Measurements from ENCODE around the gene GSAP. TPM values are rescaled to one million over a fixed set of nuclear protein-coding genes. Genes with fewer than 3 reads are reported as not detected.
A peak's percentile ranks its signal among the peaks of the same experiment; 100 is the strongest.

Gene GSAP
- total and polyA plus RNA-seq, 9 of the 15 experiments (the other 6 are each of a cell fraction or from before 2014, with no cell fraction given), result 0.13 TPM; not detected in 8

DNA sequence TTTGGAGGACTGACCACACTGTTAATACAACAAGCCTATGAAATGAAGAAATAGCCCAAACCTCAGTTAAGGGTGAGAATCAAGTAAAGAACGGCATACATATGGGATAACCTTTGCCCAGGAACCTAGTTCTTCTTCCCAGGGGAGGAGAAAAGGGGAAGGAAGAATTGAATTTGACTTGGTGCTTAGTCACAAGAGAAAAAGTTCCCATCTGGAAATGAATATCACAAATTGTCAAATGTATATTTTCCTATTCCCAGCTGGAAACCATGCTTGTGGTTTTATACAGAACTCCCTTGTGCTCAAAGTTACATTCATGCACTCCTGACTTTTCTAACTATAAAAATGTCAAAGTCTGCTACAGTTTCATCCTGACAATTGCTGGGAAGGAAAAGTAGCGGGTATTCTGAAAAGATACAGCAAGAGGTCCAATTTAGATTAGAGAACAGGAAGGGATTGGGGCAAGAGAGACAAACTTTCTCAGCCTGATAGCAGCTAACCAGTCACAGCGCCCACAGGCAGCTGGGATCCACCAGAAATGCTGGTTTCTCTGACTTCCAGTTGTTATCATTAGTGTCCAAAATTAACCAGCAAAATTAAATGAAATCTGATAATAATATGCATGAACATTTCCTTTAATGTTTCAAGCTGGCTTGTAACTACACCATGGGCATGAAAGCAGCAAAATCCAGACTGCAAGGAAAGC lies 18.6 kb upstream of the GSAP start:
- ATAC-seq (no peak), FAIRE-seq (no peak), DNase-seq (ENCODE audit: extremely low read depth in 1 of 4, low spot score in 3 of 4) (no peak)
- POLR2A ChIA-PET, result interaction anchor here (0.6 to 1.2 kb wide), 3 partner anchors 20 to 510 kb away, joined by 3 read pairs; no protein-coding TSS in a partner anchor
- no peaks in the 10 kb centered on the region for H3K9me1 ChIP-seq (ENCODE audit: control insufficient read depth, insufficient read depth, low read length)
- no peak overlapping the region for H3K9ac ChIP-seq (ENCODE audit: insufficient read depth in 1 of 2, low read depth in 2 of 2, low read length in 2 of 2)
- WGBS (ENCODE audit: insufficient coverage, low coverage, missing lambda C conversion rate), result 2% methylated on average over 3 of the region's 3 CpGs
- BruUV-seq (replicated peaks), result no TSS peak
- H3K27ac ChIP-seq (ENCODE audit: extremely low read depth, low read depth, low read length), result no peak overlapping the region
- no peaks in the 10 kb centered on the region for H3K79me2 ChIP-seq (ENCODE audit: control insufficient read depth, insufficient read depth, low read length)
- H3K27me3 ChIP-seq (ENCODE audit: control insufficient read depth in 2 of 2, insufficient read depth in 2 of 2, low read length in 2 of 2), result peaks cover 32 to 33% of the 10 kb centered on the region in 2 experiments
- CTCF ChIA-PET (ENCODE audit: low intra/inter-chr PET ratio), result no interaction called here
- no peak overlapping the region for H2AFZ ChIP-seq (ENCODE audit: low read depth, low read length)
- no peaks in the 10 kb centered on the region for H4K20me1 ChIP-seq (replicated peaks; ENCODE audit: control insufficient read depth, insufficient read depth, low read length)
- H3K4me2 ChIP-seq (ENCODE audit: insufficient read depth, low read length), result no peak overlapping the region
- intact Hi-C loops (cut with micrococcal nuclease) (loop anchor here (5.0 to 10.0 kb wide), 3 partner anchors 53 to 320 kb away; no protein-coding TSS in a partner anchor), in situ Hi-C loops (cut with MboI) (no loop called here)
- no peak overlapping the region for H3K4me3 ChIP-seq
- no peaks in the 10 kb centered on the region for H3K9me3 ChIP-seq (replicated peaks; ENCODE audit: control insufficient read depth, insufficient read depth, low read depth, low read length)
- no peak for TF ChIP-seq ZNF766 (CRISPR knock-in tag; conservative IDR thresholded peaks at IDR 0.05)
- TF ChIP-seq FOXK2 (conservative IDR thresholded peaks at IDR 0.05 in 1 of 2, IDR thresholded peaks at IDR 0.05 in 1 of 2; ENCODE audit: low read depth in 2 of 2), result no peak
- no peak for TF ChIP-seq C11orf30 (IDR thresholded peaks at IDR 0.05; ENCODE audit: low read depth)
- TF ChIP-seq CHD4 (IDR thresholded peaks at IDR 0.05; ENCODE audit: insufficient read depth, insufficient replicate concordance, low read depth, low read length, poor library complexity, severe bottlenecking), result no peak
- peak; percentile 1 for TF ChIP-seq ZFP36 (IDR thresholded peaks at IDR 0.05; ENCODE audit: low read depth, low read length, partially characterized antibody)
- peak; percentile 69 for TF ChIP-seq CBX8 (IDR thresholded peaks at IDR 0.05; ENCODE audit: borderline replicate concordance, extremely low read depth, low read depth, low read length, poor library complexity, severe bottlenecking)
- no peak for TF ChIP-seq ZNF232 (CRISPR knock-in tag; IDR thresholded peaks at IDR 0.05)
- H3K36me3 ChIP-seq (ENCODE audit: control insufficient read depth, insufficient read depth, low read length), result no peaks in the 10 kb centered on the region
- no peaks in the 10 kb centered on the region for H3K4me1 ChIP-seq (replicated peaks in 1 of 2; ENCODE audit: control insufficient read depth in 2 of 2, insufficient read depth in 2 of 2, low read length in 2 of 2)
